HG03064 (cell line): ENCODE measurements around the gene SLC6A12.

Experiments used
- ATAC-seq: cut with Tn5 transposase; IDR thresholded peaks from one replicate; pipeline ENCODE4 v1.9.1; 2021; ENCODE audit warnings: low read depth; ENCODE audit not compliant: unreplicated experiment

Gene SLC6A12

GRCh38 chr12:167959-168600 lies 45.9 kb downstream of the SLC6A12 start:
- no peak for ATAC-seq

GRCh38 chr12:166425-167075 lies 47.4 kb downstream of the SLC6A12 start:
- ATAC-seq, result no peak

- ATAC-seq, result no peak
Observed at GRCh38 chr12:165862-166368, 48.0 kb downstream of the SLC6A12 start.

GRCh38 chr12:164207-164606 lies 49.8 kb downstream of the SLC6A12 start:
- no peak for ATAC-seq

- no peak for ATAC-seq
Observed at GRCh38 chr12:163406-163986, 50.5 kb downstream of the SLC6A12 start.

GRCh38 chr12:162467-163307 lies 51.3 kb downstream of the SLC6A12 start:
- ATAC-seq, result no peak

- ATAC-seq, result no peak
Observed at GRCh38 chr12:161823-162222, 52.1 kb downstream of the SLC6A12 start.

- no peak for ATAC-seq
Observed at GRCh38 chr12:160858-161257, 53.1 kb downstream of the SLC6A12 start.

GRCh38 chr12:159156-159782 lies 54.7 kb downstream of the SLC6A12 start:
- ATAC-seq, result no peak

GRCh38 chr12:157644-158043 lies 56.3 kb downstream of the SLC6A12 start:
- ATAC-seq, result no peak

- no peak for ATAC-seq
Observed at GRCh38 chr12:156945-157344, 57.0 kb downstream of the SLC6A12 start.

GRCh38 chr12:155646-156045 lies 58.3 kb downstream of the SLC6A12 start:
- no peak for ATAC-seq

GRCh38 chr12:155006-155405 lies 59.0 kb downstream of the SLC6A12 start:
- no peak for ATAC-seq

GRCh38 chr12:154058-154457 lies 59.9 kb downstream of the SLC6A12 start:
- no peak for ATAC-seq

GRCh38 chr12:153080-153746 lies 60.7 kb downstream of the SLC6A12 start:
- no peak for ATAC-seq

- ATAC-seq, result no peak
Observed at GRCh38 chr12:152440-152839, 61.5 kb downstream of the SLC6A12 start.

- no peak for ATAC-seq
Observed at GRCh38 chr12:151579-151978, 62.4 kb downstream of the SLC6A12 start.

- ATAC-seq, result no peak
Observed at GRCh38 chr12:148676-149416, 65.1 kb downstream of the SLC6A12 start.

GRCh38 chr12:147242-147641 lies 66.7 kb downstream of the SLC6A12 start:
- ATAC-seq, result no peak
